NCI-H774 (cell line): Measurements from ENCODE around the gene GALNT16.

ENCODE experiments used
- DNase-seq: peaks from one replicate; lab custom pipeline; 2025; lab: John Stamatoyannopoulos, UW

GALNT16 gene

DNA sequence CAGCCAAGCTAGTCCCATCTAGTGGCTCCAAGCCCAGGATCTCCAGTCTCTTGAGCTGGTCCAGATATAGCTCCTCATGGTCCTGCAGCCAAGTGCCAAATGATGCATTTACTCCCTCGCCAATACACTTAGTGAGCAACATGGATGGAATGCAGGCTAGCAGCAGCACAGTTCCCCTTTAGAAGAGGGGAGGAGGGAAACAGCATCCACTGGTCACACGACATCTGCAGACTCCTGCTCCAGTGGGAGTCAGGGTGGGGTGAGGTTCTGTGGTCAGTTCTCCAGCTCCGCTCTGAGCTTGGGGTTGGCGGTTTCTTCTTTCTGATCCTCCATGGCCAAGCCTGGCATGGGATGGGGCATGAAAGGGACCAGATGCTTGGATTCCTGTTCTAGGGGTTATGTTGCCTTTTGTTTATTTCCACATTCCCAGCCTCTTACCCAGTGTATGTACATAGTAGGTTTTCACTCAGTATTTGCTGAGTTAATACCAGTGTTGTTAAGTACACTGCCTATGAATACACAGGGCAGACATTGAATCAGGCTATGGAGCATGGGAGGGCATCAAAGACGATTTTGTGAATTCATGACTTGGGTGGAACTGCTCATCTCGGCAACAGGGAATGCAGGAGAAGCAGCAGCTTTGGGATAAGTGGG, 57.3 kb downstream of the GALNT16 start:
- no peak for DNase-seq

GRCh38 chr14:69317780-69318179, 57.8 kb downstream of the GALNT16 start:
- no peak for DNase-seq

DNA sequence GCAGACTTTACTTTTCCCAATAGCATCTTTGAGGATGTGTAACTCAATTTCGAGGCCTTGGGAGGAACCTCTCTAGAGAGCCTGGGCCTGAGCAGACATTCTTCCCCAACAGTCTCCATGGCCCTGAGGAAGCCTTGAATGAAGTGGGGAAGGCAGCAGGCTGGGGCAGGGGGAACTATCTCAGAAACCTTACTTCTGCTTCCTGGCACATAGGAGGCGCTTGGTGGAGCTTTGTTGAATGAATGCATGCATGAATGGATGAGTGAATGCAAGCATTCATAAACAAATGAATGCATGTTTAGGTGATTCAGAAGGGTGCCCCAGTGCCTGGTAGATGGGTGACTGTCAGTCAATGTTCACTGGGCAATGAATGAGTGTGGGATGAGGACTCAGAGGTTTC, 58.3 kb downstream of the GALNT16 start:
- DNase-seq: no peak

GRCh38 chr14:69318901-69319475, 59.0 kb downstream of the GALNT16 start:
- DNase-seq: no peak

DNA sequence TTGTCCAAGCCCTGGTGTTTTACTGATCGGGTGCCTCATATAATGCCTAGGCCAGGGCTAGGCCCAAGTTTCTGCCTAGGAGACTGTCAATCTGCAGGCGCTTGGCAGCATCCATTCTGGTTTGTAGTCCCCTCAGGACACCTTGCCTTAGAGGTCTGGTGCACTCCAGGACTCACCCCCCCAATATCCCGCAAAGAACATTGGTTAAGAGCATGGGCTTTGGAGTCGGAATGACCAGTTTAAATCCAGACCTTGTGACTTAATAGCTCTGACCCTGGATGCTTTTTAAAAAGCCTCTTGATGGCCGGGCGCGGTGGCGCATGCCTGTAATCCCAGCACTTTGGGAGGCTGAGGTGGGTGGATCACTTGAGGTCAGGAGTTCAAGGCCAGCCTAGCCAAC, 60.0 kb downstream of the GALNT16 start:
- DNase-seq: no peak

DNA sequence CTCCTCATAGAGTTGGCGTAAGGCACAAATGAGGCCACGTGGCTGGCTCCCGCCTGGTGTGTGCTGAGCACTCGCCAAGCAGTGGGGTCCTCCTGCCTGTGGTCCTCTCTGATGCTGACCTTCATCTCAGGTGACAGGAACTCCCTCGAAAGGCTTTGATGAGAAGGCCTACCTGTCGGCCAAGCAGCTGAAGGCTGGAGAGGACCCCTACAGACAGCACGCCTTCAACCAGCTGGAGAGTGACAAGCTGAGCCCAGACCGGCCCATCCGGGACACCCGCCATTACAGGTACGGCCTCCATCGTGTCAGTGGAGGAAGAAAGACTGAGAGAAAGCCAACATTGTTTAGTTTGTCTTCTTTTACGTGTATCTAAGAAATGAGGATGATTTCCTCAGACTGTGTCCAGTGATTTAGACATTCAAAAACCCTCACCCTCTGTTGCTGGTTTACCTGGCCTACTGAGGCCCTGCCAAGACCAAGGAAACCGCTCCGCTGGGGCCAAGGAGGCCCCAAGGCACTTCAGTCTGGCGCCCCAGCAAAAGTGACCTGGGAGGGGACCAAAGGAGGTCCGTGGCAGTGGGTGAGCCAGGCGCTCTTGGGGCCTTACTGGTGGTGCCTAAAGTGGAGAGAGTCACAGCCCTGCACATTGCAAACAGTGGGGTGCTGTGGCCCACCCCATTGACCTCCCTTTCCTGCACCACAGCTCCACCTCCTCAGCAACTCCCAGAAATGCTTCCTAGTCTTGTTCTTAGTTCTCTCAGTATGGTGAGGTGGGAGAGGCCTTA, 60.8 kb downstream of the GALNT16 start:
- DNase-seq: no peak

- no peak for DNase-seq
Observed at GRCh38 chr14:69321601-69322330, 61.8 kb downstream of the GALNT16 start.

GRCh38 chr14:69323266-69323998, 63.5 kb downstream of the GALNT16 start:
- DNase-seq: no peak

DNA sequence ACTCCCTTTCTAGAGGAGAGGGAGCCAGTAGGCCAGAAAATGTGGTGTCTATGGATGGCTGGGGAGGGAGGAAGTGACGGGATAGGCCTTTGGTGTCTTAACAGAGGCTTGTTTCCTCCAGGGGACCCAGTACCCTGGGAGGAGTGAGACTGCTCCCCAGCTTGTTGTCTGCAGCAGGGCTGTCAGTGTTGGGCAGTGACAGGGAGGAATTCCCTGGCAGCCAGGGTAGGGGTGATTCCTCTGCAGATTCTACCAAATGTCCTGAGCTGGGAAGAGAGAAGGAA, 64.0 kb downstream of the GALNT16 start:
- no peak for DNase-seq

GRCh38 chr14:69324341-69324931, 64.5 kb downstream of the GALNT16 start:
- DNase-seq: no peak

GRCh38 chr14:69325086-69325485, 65.1 kb downstream of the GALNT16 start:
- no peak for DNase-seq

DNA sequence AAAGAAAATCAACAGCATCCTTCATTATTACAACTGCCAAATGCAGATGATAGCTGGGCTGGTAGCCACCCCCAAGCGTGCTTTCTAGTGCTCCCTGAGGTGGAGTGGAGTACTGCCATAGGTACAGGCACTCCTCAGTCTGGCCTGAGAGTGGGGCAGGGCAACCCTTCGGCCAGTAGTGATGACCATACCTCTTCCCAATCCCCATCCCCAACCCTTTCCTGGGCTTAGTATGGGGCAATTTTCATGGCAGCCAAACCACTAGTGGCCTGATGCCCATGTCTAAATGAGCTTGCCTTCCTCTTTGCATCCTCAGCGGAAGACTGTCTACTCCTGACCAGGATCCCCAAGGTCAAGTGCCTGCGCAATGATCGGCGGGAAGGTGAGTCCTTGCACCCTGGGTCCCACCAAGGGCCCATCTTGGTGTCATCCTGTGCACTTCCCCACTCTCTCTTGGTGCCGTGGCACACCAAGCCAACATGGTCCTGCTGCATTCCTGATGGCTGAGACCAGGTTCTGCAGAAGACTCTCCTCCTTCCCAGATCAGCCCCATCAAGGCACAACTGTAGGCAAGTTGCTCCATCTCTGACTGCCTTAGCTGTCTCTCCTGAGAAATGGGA, 65.8 kb downstream of the GALNT16 start:
- DNase-seq: no peak

DNA sequence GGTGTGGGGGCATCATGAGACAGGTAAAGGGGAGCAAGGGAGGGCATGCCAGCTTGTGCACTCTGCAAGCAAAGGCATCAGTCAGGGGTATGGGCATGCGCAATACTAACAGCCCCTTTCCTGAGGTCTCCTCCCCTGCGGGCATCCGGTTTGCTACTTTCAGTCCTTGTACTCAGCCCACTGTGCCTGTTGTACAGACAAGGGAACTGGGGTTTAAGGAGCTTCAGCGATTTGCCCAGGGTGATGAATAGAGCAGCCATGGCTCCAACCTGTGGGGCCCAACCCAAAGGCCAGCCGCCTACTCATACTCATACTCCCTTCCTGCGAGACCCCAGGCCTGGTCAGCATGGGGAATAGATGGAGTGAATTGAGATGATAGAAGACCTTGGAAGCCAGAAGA, 66.7 kb downstream of the GALNT16 start:
- DNase-seq: no peak

- DNase-seq: no peak
Observed at GRCh38 chr14:69327507-69327906, 67.5 kb downstream of the GALNT16 start.

DNA sequence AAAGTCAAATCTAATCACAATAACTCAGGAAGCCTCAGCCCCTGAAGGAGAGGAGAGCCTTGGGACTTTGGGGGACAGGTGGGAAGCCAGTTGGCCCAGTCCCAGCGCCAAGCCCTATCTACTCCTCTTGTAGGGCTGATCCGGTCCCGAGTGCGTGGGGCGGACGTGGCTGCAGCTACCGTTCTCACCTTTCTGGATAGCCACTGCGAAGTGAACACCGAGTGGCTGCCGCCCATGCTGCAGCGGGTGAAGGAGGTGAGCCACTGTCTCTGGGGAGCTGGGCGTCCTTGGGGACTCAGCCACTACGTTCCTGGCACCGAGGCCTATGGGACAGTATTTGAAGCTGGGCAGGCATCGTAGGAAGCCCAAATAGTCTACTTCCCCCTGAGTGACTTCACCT, 68.4 kb downstream of the GALNT16 start:
- DNase-seq: no peak

- no peak for DNase-seq
Observed at GRCh38 chr14:69328765-69329164, 68.8 kb downstream of the GALNT16 start.

DNA sequence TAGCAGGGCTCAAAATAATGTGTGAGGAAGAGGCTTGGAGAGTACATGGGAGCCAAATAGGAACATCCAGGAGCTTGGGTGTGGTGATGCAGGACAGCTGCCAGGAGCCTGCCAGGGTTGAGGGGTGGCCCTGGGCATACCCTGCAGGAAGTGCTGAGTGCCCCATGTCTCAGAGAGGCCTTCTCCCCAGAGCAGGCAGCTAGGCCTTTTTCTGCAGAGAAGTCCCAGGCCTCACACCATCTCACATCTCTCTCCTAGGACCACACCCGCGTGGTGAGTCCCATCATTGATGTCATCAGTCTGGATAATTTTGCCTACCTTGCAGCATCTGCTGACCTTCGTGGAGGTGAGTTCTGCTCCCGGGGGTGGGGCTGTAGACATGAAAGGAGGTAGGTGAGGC, 71.2 kb downstream of the GALNT16 start:
- DNase-seq: no peak

DNA sequence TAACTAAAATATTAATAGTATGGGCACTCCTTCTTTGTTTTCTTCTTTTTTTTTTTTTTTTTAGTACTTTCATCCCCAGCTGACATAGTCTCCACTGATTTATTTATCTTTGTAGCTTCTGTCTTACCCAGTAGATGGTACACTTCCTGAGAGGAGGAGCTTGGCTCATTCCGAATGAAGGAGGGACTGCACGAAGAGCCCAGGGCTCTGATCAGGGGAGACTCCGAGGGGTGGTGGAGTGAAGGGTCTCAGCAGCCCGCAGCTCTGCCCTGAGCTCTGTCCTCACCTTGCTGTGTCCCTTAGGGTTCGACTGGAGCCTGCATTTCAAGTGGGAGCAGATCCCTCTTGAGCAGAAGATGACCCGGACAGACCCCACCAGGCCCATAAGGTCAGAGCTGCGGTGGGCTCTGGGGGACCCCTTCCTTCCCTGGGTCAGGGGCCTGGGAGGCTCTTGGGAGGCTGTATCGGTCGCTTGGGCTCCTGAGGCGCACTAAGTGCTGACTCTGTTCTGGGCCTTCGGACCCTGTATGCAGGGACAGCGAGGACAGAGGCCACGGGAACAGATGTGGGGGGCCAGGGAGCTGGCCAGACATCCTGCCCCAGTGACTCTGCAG, 72.9 kb downstream of the GALNT16 start:
- no peak for DNase-seq

GRCh38 chr14:69333791-69334337, 73.9 kb downstream of the GALNT16 start:
- DNase-seq: no peak

DNA sequence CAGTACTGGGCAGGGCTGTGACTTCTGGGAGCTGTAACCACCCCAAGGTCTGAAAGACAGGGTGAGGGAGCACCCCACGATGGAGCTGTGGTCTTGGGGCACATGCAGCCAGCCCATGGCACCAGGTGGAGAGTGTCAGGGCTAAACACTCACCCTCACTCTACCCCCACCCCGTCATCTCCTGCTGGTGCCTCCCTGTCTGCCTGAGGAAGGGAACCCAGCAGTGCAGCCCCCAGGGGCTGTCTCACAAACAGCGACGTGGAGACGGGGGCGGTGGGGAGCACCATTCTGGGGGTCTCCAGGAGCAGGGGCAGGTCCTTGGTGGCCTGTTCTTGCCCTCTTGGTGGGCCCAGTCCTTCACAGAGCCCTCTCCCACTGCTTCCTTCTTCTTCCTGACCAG, 74.6 kb downstream of the GALNT16 start:
- DNase-seq: no peak

DNA sequence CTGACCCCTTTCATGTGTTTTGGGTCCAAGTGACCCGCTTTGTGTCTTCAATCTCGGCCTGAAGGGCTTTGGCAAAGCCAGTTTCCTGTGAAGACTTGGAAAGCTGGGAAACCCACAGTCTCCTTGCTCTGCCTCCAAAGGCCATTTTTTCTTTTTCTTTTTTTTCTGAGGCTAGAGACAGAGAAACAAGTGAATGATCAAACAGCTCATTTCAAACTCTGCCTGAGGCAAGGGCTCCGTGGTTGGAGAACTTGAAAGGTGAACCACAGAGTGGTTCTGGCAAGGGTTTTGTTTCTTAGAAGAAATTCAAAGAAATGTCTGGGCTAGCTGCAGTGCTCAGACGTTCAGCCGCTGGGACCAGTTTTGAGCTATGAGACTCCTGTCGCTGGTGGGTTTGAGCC, 75.4 kb downstream of the GALNT16 start:
- no peak for DNase-seq
